HepG2 (cell line): ENCODE results near the gene FOXN3. TPM values are rescaled to one million over a fixed set of nuclear protein-coding genes. Genes with fewer than 3 reads are reported as not detected.

Experiments used
- ATAC-seq: fragments of 200-7000 bp; cut with Tn5 transposase; 3 replicates; pipeline ENCODE4 v1.9.1; 2020; ENCODE audit warnings: mild to moderate bottlenecking, moderate library complexity
- BruUV-seq: library from RNA; stranded (reverse); fragments of 400-500 nt; replicated peaks from 2 replicates; lab custom pipeline; 2021; lab: Mats Ljungman, UMichigan
- CTCF ChIA-PET: fragments of 300-600 bp; formaldehyde crosslinking; extraction: SDS; loops from one replicate; lab custom pipeline; 2021; ENCODE audit warnings: low total read pairs, inconsistent platforms, low intra/inter-chr PET ratio; lab: Yijun Ruan, JAX
- POLR2A ChIA-PET: fragments of 350-600 bp; sonication (Branson Sonifier 250); formaldehyde crosslinking; loops from one replicate; lab custom pipeline; 2020; ENCODE audit warnings: antibody characterized with exemption, inconsistent platforms; lab: Yijun Ruan, JAX
- DNase-seq: peaks from one replicate; pipeline ENCODE4 v3.0.0-alpha.2; 2015; ENCODE audit warnings: low spot score
- FAIRE-seq: peaks from 3 replicates; lab custom pipeline; 2011; peaks lifted over from hg19 to GRCh38; lab: Jason Lieb, UNC
- H2AFZ ChIP-seq: one replicate; pipeline ENCODE4 v1.6.1; 2011; ENCODE audit warnings: low read length, inconsistent platforms
- H3K27ac ChIP-seq: fragments of 300-600 bp; 3 replicates; pipeline ENCODE4 v1.8.0; 2011; ENCODE audit warnings: mixed run types, mild to moderate bottlenecking, mixed read lengths, low read length, inconsistent platforms; ENCODE audit not compliant: insufficient read depth; ENCODE audit errors: extremely low read length
- H3K27me3 ChIP-seq, 2 experiments: fragments of 200-600 bp in 1 of 2; 2 replicates in 1 of 2; 3 replicates in 1 of 2; pipeline versions ENCODE4 v1.6.0 to v1.8.0; 2011; ENCODE audit warnings: low read length in 2 of 2, mild to moderate bottlenecking in 2 of 2, moderate library complexity in 2 of 2, inconsistent platforms in 1 of 2; ENCODE audit not compliant: insufficient read depth in 2 of 2, control insufficient read depth in 1 of 2
- H3K36me3 ChIP-seq, 2 experiments: fragments of 200-600 bp in 1 of 2; replicated peaks in 1 of 2; 2 replicates in 1 of 2; 3 replicates in 1 of 2; pipeline versions ENCODE4 v1.5.1 to v1.8.0; 2011; ENCODE audit warnings: low read length in 2 of 2, inconsistent platforms in 1 of 2; ENCODE audit not compliant: insufficient read depth in 2 of 2, control insufficient read depth in 1 of 2
- H3K4me1 ChIP-seq: 2 replicates; pipeline ENCODE4 v1.5.1; 2012; ENCODE audit warnings: low read length, inconsistent platforms; ENCODE audit not compliant: insufficient read depth
- H3K4me2 ChIP-seq: 2 replicates; pipeline ENCODE4 v1.6.0; 2011; ENCODE audit warnings: low read depth, low read length, inconsistent platforms
- H3K4me3 ChIP-seq, 3 experiments: fragments of 200-600 bp in 1 of 3; sonication (generic), shearing (Covaris generic) in 1 of 3; replicated peaks in 1 of 3; 2 replicates each; pipeline ENCODE4 v1.5.1; 2011 to 2016; ENCODE audit warnings: low read length in 3 of 3, inconsistent platforms in 2 of 3, low read depth in 2 of 3, mild to moderate bottlenecking in 2 of 3, control low read depth in 1 of 3, mixed read lengths in 1 of 3; ENCODE audit not compliant: insufficient read depth in 1 of 3
- H3K79me2 ChIP-seq: one replicate; pipeline ENCODE4 v1.6.1; 2011; ENCODE audit warnings: low read length, inconsistent platforms; ENCODE audit not compliant: insufficient read depth
- H3K9ac ChIP-seq: 2 replicates; pipeline ENCODE4 v1.6.0; 2011; ENCODE audit warnings: mild to moderate bottlenecking, low read depth, low read length, inconsistent platforms; ENCODE audit not compliant: insufficient read depth
- H3K9me3 ChIP-seq: 2 replicates; pipeline ENCODE4 v1.5.1; 2012; ENCODE audit warnings: mild to moderate bottlenecking, low read length
- H4K20me1 ChIP-seq: 2 replicates; pipeline ENCODE4 v1.6.0; 2011; ENCODE audit warnings: inconsistent platforms, mild to moderate bottlenecking, low read length, moderate library complexity; ENCODE audit not compliant: insufficient read depth
- CREB1 ChIP-seq, 2 experiments: fragments of 450-650 bp in 1 of 2; IDR thresholded peaks; 2 replicates each; pipeline ENCODE4 v1.6.1; 2016 to 2017; ENCODE audit warnings: control low read depth in 1 of 2, mild to moderate bottlenecking in 1 of 2, missing compliant biosample characterization in 1 of 2, missing genetic modification characterization in 1 of 2
- HNRNPL ChIP-seq: fragments of 200-400 bp; formaldehyde crosslinking; IDR thresholded peaks from 2 replicates; pipeline ENCODE4 v1.6.1; 2017; ENCODE audit warnings: mild to moderate bottlenecking, low read depth, low read length
- HOXA5 ChIP-seq: sonication (generic); formaldehyde crosslinking; IDR thresholded peaks from 2 replicates; pipeline ENCODE4 v1.4.0; 2020; ENCODE audit warnings: missing genetic modification reagents
- MAFF ChIP-seq: IDR thresholded peaks from 2 replicates; pipeline ENCODE4 v1.6.1; 2011; ENCODE audit warnings: low read depth, low read length, improper control_type of control experiment
- MTA3 ChIP-seq: sonication (generic); formaldehyde crosslinking; IDR thresholded peaks from 2 replicates; pipeline ENCODE4 v1.4.0; 2020; ENCODE audit warnings: missing genetic modification reagents
- NCOA1 ChIP-seq: sonication (generic); formaldehyde crosslinking; IDR thresholded peaks from 2 replicates; pipeline ENCODE4 v1.9.0; 2021; ENCODE audit warnings: missing genetic modification reagents
- SOX6 ChIP-seq, 2 experiments: fragments of 450-650 bp in 1 of 2; sonication (generic) in 1 of 2; formaldehyde crosslinking in 1 of 2; IDR thresholded peaks; 2 replicates each; pipeline versions ENCODE4 v1.4.0 to v1.6.1; 2017 to 2020; ENCODE audit warnings: antibody characterized with exemption in 1 of 2, mild to moderate bottlenecking in 1 of 2, missing genetic modification reagents in 1 of 2
- ZFP90 ChIP-seq: sonication (generic); formaldehyde crosslinking; IDR thresholded peaks from 2 replicates; pipeline ENCODE4 v1.8.0; 2022; ENCODE audit warnings: missing genetic modification reagents, mild to moderate bottlenecking, inconsistent platforms, borderline replicate concordance
- ZNF207 ChIP-seq: fragments of 450-650 bp; IDR thresholded peaks from 2 replicates; pipeline ENCODE4 v1.6.1; 2016; ENCODE audit warnings: antibody characterized with exemption, borderline replicate concordance
- WGBS: methylation state at CpG from one replicate; pipeline ENCODE4 v1.1.6; 2017; ENCODE audit warnings: low lambda C conversion rate; 5-methylcytosine and 5-hydroxymethylcytosine counted together
- in situ Hi-C: cut with HindIII; loops from 2 replicates; pipeline ENCODE4 v1.10.0; 2017; ENCODE audit warnings: low pct_unique_long_range_greater_than_20kb; ENCODE audit not compliant: extremely low pct_ligation_motif_present
- intact Hi-C: fragments of 100-400 bp; cut with micrococcal nuclease; formaldehyde crosslinking; loops from one replicate; pipeline ENCODE4 v1.10.0; 2022; ENCODE audit not compliant: unreplicated experiment
- polyA plus RNA-seq, 8 experiments: library from polyadenylated mRNA; depleted of rRNA in 3 of 8; stranded (reverse) in 7 of 8; unstranded in 1 of 8; fragments of >200 nt; fragmentation: Illumina TruSeq in 4 of 8; extraction: Trizol in 4 of 8; gene quantifications; 2 replicates each; pipeline versions ENCODE4 v1.2.1 to v1.2.3, GENCODE V29; 2011 to 2016; ENCODE audit warnings: low read depth in 4 of 8, missing spikeins in 1 of 8, mixed read lengths in 1 of 8; ENCODE audit not compliant: insufficient read depth in 1 of 8
- total RNA-seq, 5 experiments: library from RNA; depleted of rRNA; stranded (reverse); fragments of >200 nt; fragmentation: Illumina TruSeq; extraction: Trizol; gene quantifications; 2 replicates each; pipeline ENCODE4 v1.2.3, GENCODE V29; 2016; ENCODE audit warnings: low read depth in 1 of 5
- TF ChIP-seq, protein P1 (sequence below): sonication (generic); formaldehyde crosslinking; IDR thresholded peaks from 2 replicates; pipeline ENCODE4 v1.4.0; 2020; ENCODE audit warnings: missing genetic modification reagents, borderline replicate concordance
- TF ChIP-seq, protein P2 (sequence below): sonication (generic); formaldehyde crosslinking; IDR thresholded peaks from 2 replicates; pipeline ENCODE4 v1.5.1; 2020; ENCODE audit warnings: missing genetic modification reagents, mild to moderate bottlenecking, borderline replicate concordance
- TF ChIP-seq, protein P3 (sequence below): sonication (generic); formaldehyde crosslinking; IDR thresholded peaks from 2 replicates; pipeline ENCODE4 v1.5.1; 2020; ENCODE audit warnings: mild to moderate bottlenecking, missing genetic modification reagents, moderate library complexity

The FOXN3 gene
- total and polyA plus RNA-seq, 2 of the 13 experiments (the other 11 are each of a cell fraction or from before 2014, with no cell fraction given): 32.4 to 70.2 TPM

DNA sequence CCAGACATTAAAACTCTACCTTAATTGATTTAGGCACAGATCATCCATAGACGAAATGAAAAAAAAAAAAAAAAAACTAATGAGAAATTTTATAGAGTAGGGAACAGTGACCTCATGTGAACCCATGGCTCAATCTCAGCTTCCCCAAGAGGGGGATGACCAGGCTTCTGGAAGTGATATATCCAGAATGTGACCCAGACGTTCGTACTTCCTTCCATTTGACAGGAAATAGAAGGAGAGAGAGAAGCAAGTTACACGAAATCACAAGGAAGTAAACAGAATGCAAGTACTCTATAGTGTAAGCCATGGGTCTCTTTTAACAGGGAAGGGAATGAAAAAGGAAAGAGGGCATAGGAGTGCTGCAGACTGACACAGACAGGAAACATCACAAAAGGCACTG lies 10.1 kb downstream of the FOXN3 start:
- peaks cover 75% of the 10 kb centered on the region for H3K4me1 ChIP-seq
- peaks cover 97% of the 10 kb centered on the region for H3K79me2 ChIP-seq
- ChIA-PET POLR2A (interaction anchor here (1.4 kb wide), 1 partner anchor 9 kb away, joined by 4 read pairs; no protein-coding TSS in a partner anchor), CTCF (no interaction called here)
- no TSS peak for BruUV-seq
- H3K27ac ChIP-seq: no peak overlapping the region
- no peak overlapping the region for H3K4me3 ChIP-seq
- H4K20me1 ChIP-seq: peaks cover 48% of the 10 kb centered on the region
- no peak overlapping the region for H2AFZ ChIP-seq
- intact Hi-C loops: no loop called here
- in situ Hi-C loops: loop anchor here (25.0 kb wide), 1 partner anchor 505 kb away; no protein-coding TSS in a partner anchor
- no peaks in the 10 kb centered on the region for H3K9me3 ChIP-seq
- peaks cover 25 to 67% of the 10 kb centered on the region in 2 experiments for H3K36me3 ChIP-seq
- no peaks in the 10 kb centered on the region for H3K27me3 ChIP-seq
- no peak overlapping the region for H3K9ac ChIP-seq
- ATAC-seq: no peak
- TF ChIP-seq HOXA5 (CRISPR knock-in tag) (no peak), MTA3 (CRISPR knock-in tag) (no peak), ZFP90 (CRISPR knock-in tag) (no peak), SOX6 (IDR thresholded peaks at IDR 0.05) (no peak), SOX6 (CRISPR knock-in tag; IDR thresholded peaks at IDR 0.05) (0 out of 2 replicates have a peak, but pooled peaks have one; percentile 12)
- TF ChIP-seq, protein P1, sequence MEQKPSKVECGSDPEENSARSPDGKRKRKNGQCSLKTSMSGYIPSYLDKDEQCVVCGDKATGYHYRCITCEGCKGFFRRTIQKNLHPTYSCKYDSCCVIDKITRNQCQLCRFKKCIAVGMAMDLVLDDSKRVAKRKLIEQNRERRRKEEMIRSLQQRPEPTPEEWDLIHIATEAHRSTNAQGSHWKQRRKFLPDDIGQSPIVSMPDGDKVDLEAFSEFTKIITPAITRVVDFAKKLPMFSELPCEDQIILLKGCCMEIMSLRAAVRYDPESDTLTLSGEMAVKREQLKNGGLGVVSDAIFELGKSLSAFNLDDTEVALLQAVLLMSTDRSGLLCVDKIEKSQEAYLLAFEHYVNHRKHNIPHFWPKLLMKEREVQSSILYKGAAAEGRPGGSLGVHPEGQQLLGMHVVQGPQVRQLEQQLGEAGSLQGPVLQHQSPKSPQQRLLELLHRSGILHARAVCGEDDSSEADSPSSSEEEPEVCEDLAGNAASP: peak; percentile 39; the same call in 1 of the 2 replicates
- DNase-seq: no peak
- no peak overlapping the region for H3K4me2 ChIP-seq
- WGBS: 72% methylated on average over 4 of the region's 4 CpGs
- no peak for FAIRE-seq

DNA sequence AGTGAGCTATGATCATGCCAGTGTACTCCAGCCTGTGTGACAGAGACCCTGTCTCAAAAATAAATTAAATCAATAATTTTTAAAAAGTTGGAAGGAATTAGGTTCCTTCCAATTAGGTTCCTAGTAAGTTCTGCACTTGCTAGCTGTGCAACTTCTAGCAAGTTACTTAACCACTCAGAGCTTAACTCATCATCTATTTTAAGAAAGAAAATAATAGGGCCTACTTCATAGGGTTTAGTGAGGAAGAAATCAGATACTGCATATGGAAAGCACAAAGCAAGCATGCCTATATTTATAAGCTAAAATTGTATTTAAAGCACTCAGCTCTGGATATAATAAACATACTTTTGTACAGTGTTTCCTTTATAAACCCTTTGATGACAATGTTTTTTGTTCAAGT lies 10.7 kb downstream of the FOXN3 start:
- no peak overlapping the region for H3K27ac ChIP-seq
- no peak overlapping the region for H2AFZ ChIP-seq
- ChIA-PET CTCF (no interaction called here), POLR2A (interaction anchor here (1.4 kb wide), 1 partner anchor 9 kb away, joined by 4 read pairs; no protein-coding TSS in a partner anchor)
- DNase-seq (no peak), ATAC-seq (no peak), FAIRE-seq (no peak)
- H3K79me2 ChIP-seq: peaks cover 97% of the 10 kb centered on the region
- H3K27me3 ChIP-seq: no peaks in the 10 kb centered on the region
- BruUV-seq: no TSS peak
- in situ Hi-C loops (loop anchor here (25.0 kb wide), 1 partner anchor 506 kb away; no protein-coding TSS in a partner anchor), intact Hi-C loops (no loop called here)
- peaks cover 52% of the 10 kb centered on the region for H4K20me1 ChIP-seq
- H3K9me3 ChIP-seq: no peaks in the 10 kb centered on the region
- H3K9ac ChIP-seq: no peak overlapping the region
- H3K36me3 ChIP-seq: peaks cover 27 to 71% of the 10 kb centered on the region in 2 experiments
- H3K4me2 ChIP-seq: no peak overlapping the region
- H3K4me1 ChIP-seq: peaks cover 74% of the 10 kb centered on the region
- H3K4me3 ChIP-seq: no peak overlapping the region
- no peak for TF ChIP-seq HNRNPL
- no peak for TF ChIP-seq MAFF
- no peak for TF ChIP-seq NCOA1 (CRISPR knock-in tag)
- TF ChIP-seq, protein P2, sequence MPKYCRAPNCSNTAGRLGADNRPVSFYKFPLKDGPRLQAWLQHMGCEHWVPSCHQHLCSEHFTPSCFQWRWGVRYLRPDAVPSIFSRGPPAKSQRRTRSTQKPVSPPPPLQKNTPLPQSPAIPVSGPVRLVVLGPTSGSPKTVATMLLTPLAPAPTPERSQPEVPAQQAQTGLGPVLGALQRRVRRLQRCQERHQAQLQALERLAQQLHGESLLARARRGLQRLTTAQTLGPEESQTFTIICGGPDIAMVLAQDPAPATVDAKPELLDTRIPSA: no peak
- TF ChIP-seq ZNF207: no peak
- TF ChIP-seq, protein P3, sequence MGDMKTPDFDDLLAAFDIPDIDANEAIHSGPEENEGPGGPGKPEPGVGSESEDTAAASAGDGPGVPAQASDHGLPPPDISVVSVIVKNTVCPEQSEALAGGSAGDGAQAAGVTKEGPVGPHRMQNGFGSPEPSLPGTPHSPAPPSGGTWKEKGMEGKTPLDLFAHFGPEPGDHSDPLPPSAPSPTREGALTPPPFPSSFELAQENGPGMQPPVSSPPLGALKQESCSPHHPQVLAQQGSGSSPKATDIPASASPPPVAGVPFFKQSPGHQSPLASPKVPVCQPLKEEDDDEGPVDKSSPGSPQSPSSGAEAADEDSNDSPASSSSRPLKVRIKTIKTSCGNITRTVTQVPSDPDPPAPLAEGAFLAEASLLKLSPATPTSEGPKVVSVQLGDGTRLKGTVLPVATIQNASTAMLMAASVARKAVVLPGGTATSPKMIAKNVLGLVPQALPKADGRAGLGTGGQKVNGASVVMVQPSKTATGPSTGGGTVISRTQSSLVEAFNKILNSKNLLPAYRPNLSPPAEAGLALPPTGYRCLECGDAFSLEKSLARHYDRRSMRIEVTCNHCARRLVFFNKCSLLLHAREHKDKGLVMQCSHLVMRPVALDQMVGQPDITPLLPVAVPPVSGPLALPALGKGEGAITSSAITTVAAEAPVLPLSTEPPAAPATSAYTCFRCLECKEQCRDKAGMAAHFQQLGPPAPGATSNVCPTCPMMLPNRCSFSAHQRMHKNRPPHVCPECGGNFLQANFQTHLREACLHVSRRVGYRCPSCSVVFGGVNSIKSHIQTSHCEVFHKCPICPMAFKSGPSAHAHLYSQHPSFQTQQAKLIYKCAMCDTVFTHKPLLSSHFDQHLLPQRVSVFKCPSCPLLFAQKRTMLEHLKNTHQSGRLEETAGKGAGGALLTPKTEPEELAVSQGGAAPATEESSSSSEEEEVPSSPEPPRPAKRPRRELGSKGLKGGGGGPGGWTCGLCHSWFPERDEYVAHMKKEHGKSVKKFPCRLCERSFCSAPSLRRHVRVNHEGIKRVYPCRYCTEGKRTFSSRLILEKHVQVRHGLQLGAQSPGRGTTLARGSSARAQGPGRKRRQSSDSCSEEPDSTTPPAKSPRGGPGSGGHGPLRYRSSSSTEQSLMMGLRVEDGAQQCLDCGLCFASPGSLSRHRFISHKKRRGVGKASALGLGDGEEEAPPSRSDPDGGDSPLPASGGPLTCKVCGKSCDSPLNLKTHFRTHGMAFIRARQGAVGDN (CRISPR knock-in tag): no peak
- TF ChIP-seq CREB1 (IDR thresholded peaks at IDR 0.05): no peak
- TF ChIP-seq CREB1 (CRISPR knock-in tag; IDR thresholded peaks at IDR 0.05): no peak
